K562 (cell line): ENCODE measurements around the gene NANOG.

Experiments used
- CTCF ChIP-seq, 3 experiments: IDR thresholded peaks in 2 of 3; conservative IDR thresholded peaks in 1 of 3; 2 replicates each; pipeline ENCODE4 v1.5.1; 2011 to 2012; ENCODE audit warnings: low read length in 3 of 3, mild to moderate bottlenecking in 3 of 3, control low read depth in 2 of 3, improper control_type of control experiment in 1 of 3, inconsistent platforms in 1 of 3, low read depth in 1 of 3, mixed read lengths in 1 of 3, moderate library complexity in 1 of 3; ENCODE audit not compliant: insufficient read depth in 2 of 3
- KDM5B ChIP-seq: fragments of 200-600 bp; sonication (generic); IDR thresholded peaks from 2 replicates; pipeline ENCODE4 v1.6.1; 2012; ENCODE audit warnings: low read depth, mild to moderate bottlenecking, moderate library complexity, low read length, control low read depth, inconsistent platforms; ENCODE audit not compliant: insufficient replicate concordance
- MYC ChIP-seq, 2 experiments: fragments of 250-450 bp in 1 of 2; sonication (Bioruptor Pico) in 1 of 2; IDR thresholded peaks; 2 replicates each; pipeline versions ENCODE4 v1.5.1 to v1.6.1; 2012 to 2021; ENCODE audit warnings: low read depth in 2 of 2, borderline replicate concordance in 1 of 2, improper control_type of control experiment in 1 of 2, low read length in 1 of 2, mild to moderate bottlenecking in 1 of 2, moderate library complexity in 1 of 2
- TAF15 ChIP-seq: fragments of 200-400 bp; formaldehyde crosslinking; IDR thresholded peaks from 2 replicates; pipeline ENCODE4 v1.6.1; 2017; ENCODE audit warnings: mild to moderate bottlenecking, low read depth, low read length, moderate library complexity
- ZNF561 ChIP-seq: fragments of 450-650 bp; formaldehyde crosslinking; conservative IDR thresholded peaks from 2 replicates; pipeline ENCODE4 v1.4.0; 2020; ENCODE audit warnings: mild to moderate bottlenecking, moderate library complexity
- TF ChIP-seq, protein P1 (sequence below): IDR thresholded peaks from 2 replicates; pipeline ENCODE4 v1.6.1; 2016; ENCODE audit warnings: missing genetic modification characterization, missing compliant biosample characterization

DNA sequence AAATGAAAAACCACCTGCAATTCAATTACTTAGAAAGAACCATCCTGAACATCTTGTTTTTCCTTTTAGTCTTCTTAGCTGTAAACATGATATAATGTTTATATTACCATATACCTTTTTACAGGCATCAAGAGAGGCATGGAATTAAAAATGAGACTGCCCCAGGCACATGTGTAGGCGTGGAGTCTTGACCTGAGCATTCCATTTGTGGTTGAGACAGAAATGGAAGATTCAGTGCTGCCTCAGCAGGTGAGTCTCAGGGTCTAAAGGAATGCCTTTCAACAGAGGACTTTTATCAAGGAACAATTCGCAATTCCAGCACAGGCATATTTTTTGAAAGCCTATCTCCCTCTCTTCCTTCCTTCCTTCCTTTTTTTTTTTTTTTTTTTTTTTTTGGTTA is 32.2 kb upstream of the NANOG start:
- no peak for TF ChIP-seq KDM5B
- TF ChIP-seq MYC (IDR thresholded peaks at IDR 0.05; ENCODE audit: low read depth, low read length), result no peak
- TF ChIP-seq MYC (CRISPR knock-in tag; IDR thresholded peaks at IDR 0.05; ENCODE audit: borderline replicate concordance, low read depth), result no peak
- no peak for TF ChIP-seq CTCF (IDR thresholded peaks at IDR 0.05 in 2 of 3, conservative IDR thresholded peaks at IDR 0.05 in 1 of 3; ENCODE audit: insufficient read depth in 2 of 3, low read depth in 1 of 3, low read length in 3 of 3)
- TF ChIP-seq TAF15, result no peak
- TF ChIP-seq, protein P1, sequence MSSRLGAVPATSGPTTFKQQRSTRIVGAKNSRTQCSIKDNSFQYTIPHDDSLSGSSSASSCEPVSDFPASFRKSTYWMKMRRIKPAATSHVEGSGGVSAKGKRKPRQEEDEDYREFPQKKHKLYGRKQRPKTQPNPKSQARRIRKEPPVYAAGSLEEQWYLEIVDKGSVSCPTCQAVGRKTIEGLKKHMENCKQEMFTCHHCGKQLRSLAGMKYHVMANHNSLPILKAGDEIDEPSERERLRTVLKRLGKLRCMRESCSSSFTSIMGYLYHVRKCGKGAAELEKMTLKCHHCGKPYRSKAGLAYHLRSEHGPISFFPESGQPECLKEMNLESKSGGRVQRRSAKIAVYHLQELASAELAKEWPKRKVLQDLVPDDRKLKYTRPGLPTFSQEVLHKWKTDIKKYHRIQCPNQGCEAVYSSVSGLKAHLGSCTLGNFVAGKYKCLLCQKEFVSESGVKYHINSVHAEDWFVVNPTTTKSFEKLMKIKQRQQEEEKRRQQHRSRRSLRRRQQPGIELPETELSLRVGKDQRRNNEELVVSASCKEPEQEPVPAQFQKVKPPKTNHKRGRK (tag), result no peak
- no peak for TF ChIP-seq ZNF561 (CRISPR knock-in tag)
